Measurements from ENCODE around the gene WNT5A. TPM values are rescaled to one million over a fixed set of nuclear protein-coding genes. Genes with fewer than 3 reads are reported as not detected.

WNT5A gene
- total and polyA plus RNA-seq, 2 donors (not counting 1 experiment from before 2014, with no cell fraction given): not detected

- no peak overlapping the region for H3K4me3 ChIP-seq (ENCODE audit: control extremely low read depth in 1 of 5, extremely low read depth in 1 of 5, insufficient read depth in 1 of 5, low read depth in 2 of 5, low read length in 4 of 5)
- Mint-ChIP-seq H3K27ac (no peak overlapping the region), H3K27me3 (no peaks in the 10 kb centered on the region), H3K4me3 (no peak overlapping the region), H3K9me3 (ENCODE audit: insufficient read depth) (no peaks in the 10 kb centered on the region), H3K4me1 (no peaks in the 10 kb centered on the region)
- no peak for ATAC-seq (ENCODE audit: low read depth)
- H3K4me1 ChIP-seq (ENCODE audit: control insufficient read depth in 2 of 2, insufficient read depth in 2 of 2, low read length in 2 of 2): no peaks in the 10 kb centered on the region
- ChIA-PET CTCF (no interaction called here), POLR2A (no interaction called here)
- peaks cover 0 to 7% (median 0%) of the 10 kb centered on the region in 3 donors for H3K9me3 ChIP-seq (ENCODE audit: control extremely low read depth in 1 of 3, control insufficient read depth in 2 of 3, insufficient read depth in 1 of 3, low read length in 2 of 3)
- H3K4me2 ChIP-seq (replicated peaks; ENCODE audit: low read depth, low read length, poor library complexity, severe bottlenecking): no peak overlapping the region
- TF ChIP-seq CTCF (IDR thresholded peaks at IDR 0.05) (no peak), EZH2 (IDR thresholded peaks at IDR 0.05; ENCODE audit: borderline replicate concordance, insufficient read depth, low read depth, low read length, poor library complexity, severe bottlenecking) (no peak)
- no peaks in the 10 kb centered on the region for H3K79me2 ChIP-seq (ENCODE audit: control insufficient read depth, insufficient read depth, low read length)
- intact Hi-C loops (cut with micrococcal nuclease): no loop called here
- H4K20me1 ChIP-seq (ENCODE audit: control insufficient read depth, insufficient read depth, low read length, poor library complexity, severe bottlenecking): no peaks in the 10 kb centered on the region
- H3K27ac ChIP-seq (ENCODE audit: low read length in 2 of 2): no peak overlapping the region
- DNase-seq: no peak
- no peak overlapping the region for H3K9ac ChIP-seq (ENCODE audit: low read length)
- WGBS (ENCODE audit: insufficient coverage): 61% methylated on average over 2 of the region's 3 CpGs
- H3K36me3 ChIP-seq (replicated peaks in 1 of 2; ENCODE audit: control extremely low read depth in 1 of 2, control insufficient read depth in 1 of 2, extremely low read depth in 1 of 2, insufficient read depth in 2 of 2, low read length in 1 of 2): no peaks in the 10 kb centered on the region
- peaks cover 0 to 5% (median 0%) of the 10 kb centered on the region in 4 experiments for H3K27me3 ChIP-seq (replicated peaks in 1 of 4; ENCODE audit: control extremely low read depth in 1 of 4, control insufficient read depth in 3 of 4, insufficient read depth in 4 of 4, low read length in 3 of 4)
- H2AFZ ChIP-seq (ENCODE audit: insufficient read depth, low read depth, low read length, poor library complexity, severe bottlenecking): no peak overlapping the region
Observed at GRCh38 chr3:55525436-55525835, 38.3 kb upstream of the WNT5A start.

DNA sequence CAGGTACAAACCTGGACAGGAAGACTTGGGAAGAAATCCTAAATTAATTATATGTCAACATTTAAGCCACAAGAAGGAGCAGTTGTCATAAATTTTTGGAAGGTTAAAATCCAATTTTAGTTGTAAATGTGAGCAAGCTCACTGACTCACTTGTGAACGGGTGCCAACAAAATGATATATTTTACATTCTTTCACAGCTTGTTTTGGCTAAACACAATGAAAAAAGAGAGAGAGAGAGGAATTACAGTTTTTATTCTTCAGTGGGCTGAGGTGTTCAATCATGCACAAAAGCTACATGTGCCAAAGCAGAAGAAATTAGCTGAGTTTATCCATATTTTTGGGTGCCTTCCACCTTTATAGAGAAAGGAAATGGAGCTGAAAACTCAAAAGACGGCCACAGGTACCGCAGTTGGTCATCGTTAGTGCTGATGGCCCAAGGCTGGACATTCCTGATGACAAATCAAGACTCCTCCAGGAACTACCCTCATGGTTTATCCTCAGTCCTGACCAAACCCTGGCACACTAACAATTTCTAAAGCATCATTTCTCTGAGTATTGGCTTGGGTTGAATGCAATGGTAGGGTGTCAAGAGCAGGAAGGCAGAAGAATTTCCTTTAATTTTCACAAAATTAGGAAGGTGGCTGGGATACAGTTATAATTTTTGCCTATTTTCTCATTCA, 37.6 kb upstream of the WNT5A start:
- Histone ChIP-seq H2AFZ (ENCODE audit: insufficient read depth, low read depth, low read length, poor library complexity, severe bottlenecking) (no peak overlapping the region), H3K4me3 (ENCODE audit: control extremely low read depth in 1 of 5, extremely low read depth in 1 of 5, insufficient read depth in 1 of 5, low read depth in 2 of 5, low read length in 4 of 5) (no peak overlapping the region), H3K36me3 (replicated peaks in 1 of 2; ENCODE audit: control extremely low read depth in 1 of 2, control insufficient read depth in 1 of 2, extremely low read depth in 1 of 2, insufficient read depth in 2 of 2, low read length in 1 of 2) (no peaks in the 10 kb centered on the region), H3K4me2 (replicated peaks; ENCODE audit: low read depth, low read length, poor library complexity, severe bottlenecking) (no peak overlapping the region), H3K27ac (ENCODE audit: low read length in 2 of 2) (no peak overlapping the region), H3K79me2 (ENCODE audit: control insufficient read depth, insufficient read depth, low read length) (no peaks in the 10 kb centered on the region), H4K20me1 (ENCODE audit: control insufficient read depth, insufficient read depth, low read length, poor library complexity, severe bottlenecking) (no peaks in the 10 kb centered on the region), H3K4me1 (ENCODE audit: control insufficient read depth in 2 of 2, insufficient read depth in 2 of 2, low read length in 2 of 2) (no peaks in the 10 kb centered on the region), H3K9me3 (ENCODE audit: control extremely low read depth in 1 of 3, control insufficient read depth in 2 of 3, insufficient read depth in 1 of 3, low read length in 2 of 3) (peaks cover 0 to 7% (median 0%) of the 10 kb centered on the region in 3 donors), H3K27me3 (replicated peaks in 1 of 4; ENCODE audit: control extremely low read depth in 1 of 4, control insufficient read depth in 3 of 4, insufficient read depth in 4 of 4, low read length in 3 of 4) (peaks cover 0 to 5% (median 0%) of the 10 kb centered on the region in 4 experiments), H3K9ac (ENCODE audit: low read length) (no peak overlapping the region)
- CTCF ChIA-PET: no interaction called here
- H3K4me3 Mint-ChIP-seq: no peak overlapping the region
- 89% methylated on average over 3 of the region's 4 CpGs for WGBS (ENCODE audit: insufficient coverage)
- TF ChIP-seq EZH2 (IDR thresholded peaks at IDR 0.05; ENCODE audit: borderline replicate concordance, insufficient read depth, low read depth, low read length, poor library complexity, severe bottlenecking): no peak
- TF ChIP-seq CTCF (IDR thresholded peaks at IDR 0.05): no peak
- H3K9me3 Mint-ChIP-seq (ENCODE audit: insufficient read depth): no peaks in the 10 kb centered on the region
- POLR2A ChIA-PET: no interaction called here
- intact Hi-C loops (cut with micrococcal nuclease): no loop called here
- no peak for DNase-seq
- no peaks in the 10 kb centered on the region for H3K27me3 Mint-ChIP-seq
- H3K27ac Mint-ChIP-seq: no peak overlapping the region
- no peaks in the 10 kb centered on the region for H3K4me1 Mint-ChIP-seq
- no peak for ATAC-seq (ENCODE audit: low read depth)
